H9 (cell line): ENCODE measurements around the gene DHH. TPM values are rescaled to one million over a fixed set of nuclear protein-coding genes. Genes with fewer than 3 reads are reported as not detected.

Experiments used
- DNase-seq: peaks from one replicate; pipeline ENCODE4 v3.0.0-alpha.2; 2017
- H2AFZ ChIP-seq: one replicate; pipeline ENCODE4 v1.6.1; 2013; ENCODE audit warnings: mild to moderate bottlenecking, low read length, control low read depth, moderate library complexity
- H2AK5ac ChIP-seq: 2 replicates; pipeline ENCODE4 v1.6.1; 2013; ENCODE audit warnings: low read length, control low read depth, mixed read lengths; ENCODE audit not compliant: insufficient read length
- H2BK120ac ChIP-seq: one replicate; pipeline ENCODE4 v1.6.1; 2013; ENCODE audit warnings: low read depth, mild to moderate bottlenecking, low read length, control low read depth, inconsistent platforms; ENCODE audit not compliant: poor library complexity, severe bottlenecking
- H2BK12ac ChIP-seq: 2 replicates; pipeline ENCODE4 v1.6.1; 2013; ENCODE audit warnings: low read length, control low read depth, mixed read lengths, low read depth; ENCODE audit not compliant: insufficient read length
- H2BK15ac ChIP-seq: 2 replicates; pipeline ENCODE4 v1.6.1; 2013; ENCODE audit warnings: low read depth, low read length, control low read depth
- H2BK20ac ChIP-seq: one replicate; pipeline ENCODE4 v1.6.1; 2013; ENCODE audit warnings: low read depth, mild to moderate bottlenecking, low read length, control low read depth, inconsistent platforms; ENCODE audit not compliant: poor library complexity, severe bottlenecking
- H2BK5ac ChIP-seq: 2 replicates; pipeline ENCODE4 v1.6.1; 2013; ENCODE audit warnings: low read length, control low read depth, mixed read lengths; ENCODE audit not compliant: insufficient read length
- H3K14ac ChIP-seq: 2 replicates; pipeline ENCODE4 v1.6.1; 2013; ENCODE audit warnings: low read length, control low read depth; ENCODE audit not compliant: insufficient read depth
- H3K18ac ChIP-seq: 2 replicates; pipeline ENCODE4 v1.6.1; 2013; ENCODE audit warnings: low read depth, mild to moderate bottlenecking, mixed read lengths, low read length, control low read depth; ENCODE audit not compliant: insufficient read length
- H3K23ac ChIP-seq: 2 replicates; pipeline ENCODE4 v1.6.1; 2013; ENCODE audit warnings: low read length, control low read depth, mixed read lengths, low read depth; ENCODE audit not compliant: insufficient read length
- H3K23me2 ChIP-seq: 2 replicates; pipeline ENCODE4 v1.6.1; 2013; ENCODE audit warnings: low read depth, mild to moderate bottlenecking, mixed read lengths, low read length, control low read depth; ENCODE audit not compliant: insufficient read length, poor library complexity, severe bottlenecking
- H3K27ac ChIP-seq: 2 replicates; pipeline ENCODE4 v1.5.1; 2013; ENCODE audit warnings: low read length, control low read depth, mixed read lengths, low read depth; ENCODE audit not compliant: insufficient read length
- H3K27me3 ChIP-seq: 2 replicates; pipeline ENCODE4 v1.6.1; 2013; ENCODE audit warnings: low read length, control low read depth, inconsistent platforms; ENCODE audit not compliant: insufficient read depth
- H3K4ac ChIP-seq: 2 replicates; pipeline ENCODE4 v1.6.1; 2013; ENCODE audit warnings: low read depth, mild to moderate bottlenecking, control low read depth, inconsistent platforms, low read length, moderate library complexity
- H3K4me1 ChIP-seq: 2 replicates; pipeline ENCODE4 v1.6.1; 2013; ENCODE audit warnings: low read length, control low read depth, inconsistent platforms; ENCODE audit not compliant: insufficient read depth
- H3K4me2 ChIP-seq: 2 replicates; pipeline ENCODE4 v1.6.1; 2013; ENCODE audit warnings: low read length, control low read depth, mixed read lengths; ENCODE audit not compliant: insufficient read length, insufficient read depth
- H3K56ac ChIP-seq: 2 replicates; pipeline ENCODE4 v1.6.1; 2013; ENCODE audit warnings: low read depth, mild to moderate bottlenecking, mixed read lengths, low read length, control low read depth; ENCODE audit not compliant: insufficient read length
- H3K79me1 ChIP-seq: 2 replicates; pipeline ENCODE4 v1.6.1; 2013; ENCODE audit warnings: low read depth, mild to moderate bottlenecking, moderate library complexity, low read length, control low read depth, inconsistent platforms; ENCODE audit not compliant: insufficient read depth, poor library complexity, severe bottlenecking
- H3K79me2 ChIP-seq: 2 replicates; pipeline ENCODE4 v1.6.1; 2013; ENCODE audit warnings: low read length, control low read depth, inconsistent platforms; ENCODE audit not compliant: insufficient read depth
- H3K9ac ChIP-seq: 2 replicates; pipeline ENCODE4 v1.6.1; 2013; ENCODE audit warnings: low read length, control low read depth, mixed read lengths; ENCODE audit not compliant: insufficient read length; ENCODE audit errors: extremely low read depth
- H3K9me3 ChIP-seq: one replicate; pipeline ENCODE4 v1.6.1; 2013; ENCODE audit warnings: low read depth, low read length, inconsistent platforms; ENCODE audit not compliant: control insufficient read depth
- H3T11ph ChIP-seq: one replicate; pipeline ENCODE4 v1.6.1; 2013; ENCODE audit warnings: mild to moderate bottlenecking, low read length, control low read depth, inconsistent platforms
- H4K20me1 ChIP-seq: one replicate; pipeline ENCODE4 v1.6.1; 2013; ENCODE audit not compliant: control insufficient read depth, insufficient read length, insufficient read depth
- H4K5ac ChIP-seq: 2 replicates; pipeline ENCODE4 v1.6.1; 2013; ENCODE audit warnings: low read depth, mild to moderate bottlenecking, mixed read lengths, low read length, control low read depth; ENCODE audit not compliant: insufficient read length
- H4K8ac ChIP-seq: replicated peaks from 2 replicates; pipeline ENCODE4 v1.6.1; 2013; ENCODE audit warnings: low read length, control low read depth, mixed read lengths, low read depth; ENCODE audit not compliant: insufficient read length
- H4K91ac ChIP-seq: 2 replicates; pipeline ENCODE4 v1.6.1; 2013; ENCODE audit warnings: low read depth, mild to moderate bottlenecking, moderate library complexity, mixed read lengths, low read length, control low read depth; ENCODE audit not compliant: insufficient read length
- H3K27ac Mint-ChIP-seq, 3 experiments: 2 replicates in 2 of 3; 3 replicates in 1 of 3; pipeline ENCODE4 v1.8.0; 2020 to 2021; ENCODE audit warnings: mixed read lengths in 3 of 3, mild to moderate bottlenecking in 1 of 3, moderate library complexity in 1 of 3
- H3K27me3 Mint-ChIP-seq: 2 replicates; pipeline ENCODE4 v1.8.0; 2021; ENCODE audit warnings: low read depth, mild to moderate bottlenecking, moderate library complexity, mixed read lengths
- H3K36me3 Mint-ChIP-seq, 3 experiments: 2 replicates in 2 of 3; 3 replicates in 1 of 3; pipeline ENCODE4 v1.8.0; 2020 to 2021; ENCODE audit warnings: low read depth in 3 of 3, mixed read lengths in 3 of 3; ENCODE audit not compliant: insufficient read depth in 1 of 3
- H3K4me1 Mint-ChIP-seq, 2 experiments: 2 replicates each; pipeline ENCODE4 v1.8.0; 2020; ENCODE audit warnings: mixed read lengths in 2 of 2
- H3K4me3 Mint-ChIP-seq, 2 experiments: 2 replicates in 1 of 2; 3 replicates in 1 of 2; pipeline ENCODE4 v1.8.0; 2020 to 2021; ENCODE audit warnings: mild to moderate bottlenecking in 2 of 2, mixed read lengths in 2 of 2, moderate library complexity in 1 of 2
- H3K9me3 Mint-ChIP-seq, 2 experiments: 2 replicates in 1 of 2; 3 replicates in 1 of 2; pipeline ENCODE4 v1.8.0; 2020; ENCODE audit warnings: mild to moderate bottlenecking in 2 of 2, mixed read lengths in 2 of 2, moderate library complexity in 1 of 2
- CTCF ChIP-seq: fragments of 200-600 bp; sonication (generic); conservative IDR thresholded peaks from 3 replicates; pipeline ENCODE4 v1.8.0; 2021; ENCODE audit warnings: antibody characterized with exemption, mild to moderate bottlenecking
- WGBS: extraction: QIAGEN DNeasy Blood & Tissue Kit; methylation state at CpG from one replicate; pipeline ENCODE4 v1.1.7; 2013; ENCODE audit warnings: missing lambda C conversion rate, low lambda C conversion rate, mixed read lengths; ENCODE audit not compliant: insufficient read length; ENCODE audit errors: extremely low coverage; 5-methylcytosine and 5-hydroxymethylcytosine counted together
- total RNA-seq: library from RNA; stranded (reverse); gene quantifications from 2 replicates; pipeline ENCODE4 v1.2.1, GENCODE V29; 2021

The DHH gene
- total RNA-seq, 1 experiment from 2014 or later: 0.20 TPM

GRCh38 chr12:49104822-49105221 lies 10.2 kb upstream of the DHH start:
- no peak overlapping the region for H4K8ac ChIP-seq
- H4K20me1 ChIP-seq: no peaks in the 10 kb centered on the region
- H3K56ac ChIP-seq: no peak overlapping the region
- no peak overlapping the region for H3K23ac ChIP-seq
- no peaks in the 10 kb centered on the region for H3K27me3 Mint-ChIP-seq
- no peak for TF ChIP-seq CTCF
- H2BK120ac ChIP-seq: no peak overlapping the region
- H3K27ac Mint-ChIP-seq: no peak overlapping the region; a peak in 1 of 7 replicates
- H3K14ac ChIP-seq: no peak overlapping the region
- H3K4me1 ChIP-seq: peaks cover 5% of the 10 kb centered on the region; the same call in 1 of the 2 replicates
- no peak overlapping the region for H3K4me3 Mint-ChIP-seq
- no peak overlapping the region for H2AFZ ChIP-seq
- H3K9me3 ChIP-seq: no peaks in the 10 kb centered on the region
- peaks cover 1% of the 10 kb centered on the region; the same call in 1 of the 2 replicates for H3K79me2 ChIP-seq
- peaks cover 6% of the 10 kb centered on the region for H3K23me2 ChIP-seq
- no peak overlapping the region for H4K91ac ChIP-seq
- H3T11ph ChIP-seq: no peak overlapping the region
- no peak overlapping the region for H2BK15ac ChIP-seq
- H3K79me1 ChIP-seq: peaks cover 6% of the 10 kb centered on the region
- peaks cover 18 to 26% of the 10 kb centered on the region in 2 experiments for H3K4me1 Mint-ChIP-seq
- peaks cover 4 to 54% (median 45%) of the 10 kb centered on the region in 3 experiments for H3K36me3 Mint-ChIP-seq
- no peak overlapping the region for H3K27ac ChIP-seq
- no peaks in the 10 kb centered on the region for H3K27me3 ChIP-seq
- no peak overlapping the region for H3K4me2 ChIP-seq
- H3K9me3 Mint-ChIP-seq: no peaks in the 10 kb centered on the region
- no peak overlapping the region for H2BK12ac ChIP-seq
- H3K9ac ChIP-seq: no peak overlapping the region
- H2BK20ac ChIP-seq: no peak overlapping the region
- no peak overlapping the region for H2BK5ac ChIP-seq
- H3K18ac ChIP-seq: no peak overlapping the region
- WGBS: no CpG with 5 or more reads among the region's 3 CpGs
- no peak for DNase-seq
- no peak overlapping the region for H4K5ac ChIP-seq
- no peak overlapping the region for H3K4ac ChIP-seq
- H2AK5ac ChIP-seq: no peak overlapping the region
